ENCODE measurements around the gene NEURL2. TPM values are rescaled to one million over a fixed set of nuclear protein-coding genes. Genes with fewer than 3 reads are reported as not detected.

NEURL2 gene
- total and polyA plus RNA-seq, 4 donors = 1.5 to 8.3 (median 4.9) TPM

DNA sequence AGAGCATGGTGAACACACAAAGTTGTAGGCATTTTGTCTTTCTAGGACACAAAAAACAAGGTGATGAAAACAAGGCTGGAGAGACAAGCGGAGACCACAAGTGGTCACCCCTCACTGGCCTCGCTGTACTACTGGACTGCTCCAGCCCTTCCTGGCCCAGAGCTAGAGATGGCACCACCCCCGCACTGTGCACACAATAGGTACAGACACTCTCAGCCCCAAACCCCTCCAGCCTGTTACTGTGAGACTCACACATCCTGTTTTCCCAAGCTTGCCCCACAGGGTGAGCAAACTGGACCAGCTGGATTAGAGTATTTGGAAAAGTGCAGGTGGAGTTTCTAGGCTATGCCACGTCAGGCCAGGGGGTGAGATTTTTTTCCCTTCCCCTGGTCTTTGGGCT is 18.4 kb downstream of the NEURL2 start:
- 91 to 92% methylated on average over 4 of the region's 4 CpGs for WGBS, 2 donors
- peaks cover under 1 to 11% (median 8%) of the 10 kb centered on the region in 4 donors for H3K36me3 ChIP-seq (ENCODE audit: control insufficient read depth in 4 of 4, insufficient read depth in 4 of 4, low read length in 4 of 4)
- no peak overlapping the region for H3K4me3 ChIP-seq
- no peak overlapping the region for H3K9ac ChIP-seq (ENCODE audit: insufficient read depth in 1 of 2, low read length in 2 of 2)
- no peaks in the 10 kb centered on the region for H3K9me3 ChIP-seq (ENCODE audit: control insufficient read depth in 4 of 4, insufficient read depth in 3 of 4, low read length in 3 of 4)
- H3K27me3 ChIP-seq (ENCODE audit: control insufficient read depth in 3 of 3, insufficient read depth in 3 of 3, low read length in 2 of 3) = no peaks in the 10 kb centered on the region
- DNase-seq = no peak
- no peak for ATAC-seq (ENCODE audit: insufficient read depth, low FRiP score)
- no peak for TF ChIP-seq CTCF (IDR thresholded peaks at IDR 0.05; ENCODE audit: control extremely low read depth, extremely low read depth)
- no peaks in the 10 kb centered on the region for H3K4me1 ChIP-seq (ENCODE audit: control insufficient read depth in 5 of 5, insufficient read depth in 5 of 5, low read length in 5 of 5)
- H3K27ac ChIP-seq (ENCODE audit: low read depth in 1 of 2, low read length in 1 of 2) = no peak overlapping the region

- Histone ChIP-seq H3K9me3 (ENCODE audit: control insufficient read depth in 4 of 4, insufficient read depth in 3 of 4, low read length in 3 of 4) (no peaks in the 10 kb centered on the region), H3K4me3 (no peak overlapping the region), H3K36me3 (ENCODE audit: control insufficient read depth in 4 of 4, insufficient read depth in 4 of 4, low read length in 4 of 4) (no peaks in the 10 kb centered on the region), H3K27me3 (ENCODE audit: control insufficient read depth in 3 of 3, insufficient read depth in 3 of 3, low read length in 2 of 3) (no peaks in the 10 kb centered on the region), H3K9ac (ENCODE audit: insufficient read depth in 1 of 2, low read length in 2 of 2) (no peak overlapping the region), H3K27ac (ENCODE audit: low read depth in 1 of 2, low read length in 1 of 2) (no peak overlapping the region), H3K4me1 (ENCODE audit: control insufficient read depth in 5 of 5, insufficient read depth in 5 of 5, low read length in 5 of 5) (no peaks in the 10 kb centered on the region)
- no peak for DNase-seq
- no peak for TF ChIP-seq CTCF (IDR thresholded peaks at IDR 0.05; ENCODE audit: control extremely low read depth, extremely low read depth)
- ATAC-seq (ENCODE audit: insufficient read depth, low FRiP score) = no peak
Observed at GRCh38 chr20:45867819-45868176, 23.2 kb downstream of the NEURL2 start.

DNA sequence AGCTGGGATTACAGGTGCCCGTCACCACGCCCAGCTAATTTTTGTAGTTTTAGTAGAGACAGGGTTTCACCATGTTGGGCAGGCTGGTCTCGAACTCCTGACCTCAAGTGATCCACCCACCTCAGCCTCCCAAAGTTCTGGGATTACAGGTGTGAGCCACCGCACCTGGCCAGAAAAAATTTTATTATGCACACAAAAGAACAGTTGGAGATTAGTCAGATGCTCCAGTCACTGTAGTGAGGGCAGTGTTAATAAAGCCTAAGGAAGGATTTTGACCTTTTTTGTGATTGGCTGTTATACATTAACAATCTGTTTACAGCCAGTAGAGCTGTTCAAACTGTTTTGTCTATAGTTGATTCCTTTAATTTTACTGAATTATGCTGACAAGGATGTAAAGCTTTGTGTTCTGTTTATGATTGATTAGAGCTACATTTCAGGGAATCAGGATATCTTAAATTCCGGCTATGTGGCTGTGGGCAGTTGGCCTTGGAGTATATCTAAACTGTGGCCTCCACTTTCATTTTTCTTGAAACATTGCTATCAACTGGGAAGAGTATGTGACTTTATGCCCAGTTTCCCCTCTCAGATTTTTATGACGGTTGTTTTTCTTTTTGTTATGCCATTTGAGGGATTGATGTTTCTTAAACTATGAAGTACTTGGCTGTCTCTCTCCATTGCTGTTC is 23.7 kb downstream of the NEURL2 start:
- no peak for TF ChIP-seq CTCF (IDR thresholded peaks at IDR 0.05; ENCODE audit: control extremely low read depth, extremely low read depth)
- DNase-seq = no peak
- no peaks in the 10 kb centered on the region for H3K27me3 ChIP-seq (ENCODE audit: control insufficient read depth in 3 of 3, insufficient read depth in 3 of 3, low read length in 2 of 3)
- no peak overlapping the region for H3K4me3 ChIP-seq
- no peak overlapping the region for H3K27ac ChIP-seq (ENCODE audit: low read depth in 1 of 2, low read length in 1 of 2)
- no peaks in the 10 kb centered on the region for H3K36me3 ChIP-seq (ENCODE audit: control insufficient read depth in 4 of 4, insufficient read depth in 4 of 4, low read length in 4 of 4)
- no peaks in the 10 kb centered on the region for H3K4me1 ChIP-seq (ENCODE audit: control insufficient read depth in 5 of 5, insufficient read depth in 5 of 5, low read length in 5 of 5)
- H3K9me3 ChIP-seq (ENCODE audit: control insufficient read depth in 4 of 4, insufficient read depth in 3 of 4, low read length in 3 of 4) = no peaks in the 10 kb centered on the region
- WGBS, 2 donors = 88 to 93% methylated on average over 6 of the region's 6 CpGs
- ATAC-seq (ENCODE audit: insufficient read depth, low FRiP score) = no peak
- no peak overlapping the region for H3K9ac ChIP-seq (ENCODE audit: insufficient read depth in 1 of 2, low read length in 2 of 2)

DNA sequence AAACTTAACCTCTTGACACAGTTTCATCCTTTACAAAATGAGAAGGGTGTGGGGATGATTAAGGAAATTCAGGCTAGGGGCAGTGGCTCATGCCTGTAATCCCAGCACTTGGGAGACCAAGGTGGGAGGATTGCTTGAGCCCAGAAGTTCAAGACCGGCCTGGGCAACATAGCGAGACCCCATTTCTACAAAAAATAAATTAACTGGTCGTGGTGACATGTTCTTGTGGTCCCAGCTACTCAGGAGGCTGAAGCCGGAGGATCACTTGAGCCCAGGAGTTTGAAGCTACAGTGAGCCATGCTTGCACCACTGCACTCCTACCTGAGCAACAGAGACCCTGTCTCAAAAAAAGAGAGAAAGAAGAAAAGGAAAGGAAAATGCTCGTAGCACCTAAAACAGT is 24.6 kb downstream of the NEURL2 start:
- Histone ChIP-seq H3K27me3 (ENCODE audit: control insufficient read depth in 3 of 3, insufficient read depth in 3 of 3, low read length in 2 of 3) (no peaks in the 10 kb centered on the region), H3K9me3 (ENCODE audit: control insufficient read depth in 4 of 4, insufficient read depth in 3 of 4, low read length in 3 of 4) (no peaks in the 10 kb centered on the region), H3K27ac (ENCODE audit: low read depth in 1 of 2, low read length in 1 of 2) (no peak overlapping the region), H3K4me1 (ENCODE audit: control insufficient read depth in 5 of 5, insufficient read depth in 5 of 5, low read length in 5 of 5) (no peaks in the 10 kb centered on the region), H3K4me3 (no peak overlapping the region), H3K9ac (ENCODE audit: insufficient read depth in 1 of 2, low read length in 2 of 2) (no peak overlapping the region), H3K36me3 (ENCODE audit: control insufficient read depth in 4 of 4, insufficient read depth in 4 of 4, low read length in 4 of 4) (no peaks in the 10 kb centered on the region)
- no peak for TF ChIP-seq CTCF (IDR thresholded peaks at IDR 0.05; ENCODE audit: control extremely low read depth, extremely low read depth)
- no peak for DNase-seq
- WGBS, 2 donors = 95 to 97% methylated on average over 5 of the region's 5 CpGs
- no peak for ATAC-seq (ENCODE audit: insufficient read depth, low FRiP score)

All from lung (tissue), 12 donors.